Stimulated activated CD4-positive, alpha-beta T cell treated with anti-CD3 and anti-CD28 coated beads, Interleukin-4, amount 100 ng/mL, for 4 hours (primary cell): ENCODE results near the gene ID1.
"Not testable (repeated sequence)": the region's sequence is repeated elsewhere in the genome, so short reads cannot be mapped to it uniquely, and the experiment has no call there.

Experiments
- DNase-seq, 2 experiments: peaks; one replicate each; pipeline ENCODE4 v3.0.0-alpha.2; 2020

Gene ID1

GRCh38 chr20:31573555-31574321 lies 31.4 kb upstream of the ID1 start:
- DNase-seq: no peak

DNA sequence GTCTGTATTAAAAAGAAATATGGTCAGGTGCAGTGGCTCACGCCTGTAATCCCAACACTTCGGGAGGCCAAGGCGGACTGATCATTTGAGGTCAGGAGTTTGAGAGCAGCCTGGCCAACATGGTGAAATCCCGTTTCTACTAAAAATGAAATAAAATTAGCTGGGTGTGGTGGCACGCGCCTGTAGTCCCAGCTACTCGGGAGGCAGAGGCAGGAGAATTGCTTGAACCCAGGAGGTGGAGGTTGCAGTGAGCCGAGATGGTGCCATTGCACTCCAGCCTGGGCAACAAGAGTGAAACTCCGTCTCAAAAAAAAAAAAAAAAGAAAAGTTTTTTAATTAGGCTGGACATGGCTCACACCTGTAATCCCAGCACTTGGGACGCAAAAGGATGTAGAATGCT lies 30.1 kb upstream of the ID1 start:
- not testable (repeated sequence) for DNase-seq

DNA sequence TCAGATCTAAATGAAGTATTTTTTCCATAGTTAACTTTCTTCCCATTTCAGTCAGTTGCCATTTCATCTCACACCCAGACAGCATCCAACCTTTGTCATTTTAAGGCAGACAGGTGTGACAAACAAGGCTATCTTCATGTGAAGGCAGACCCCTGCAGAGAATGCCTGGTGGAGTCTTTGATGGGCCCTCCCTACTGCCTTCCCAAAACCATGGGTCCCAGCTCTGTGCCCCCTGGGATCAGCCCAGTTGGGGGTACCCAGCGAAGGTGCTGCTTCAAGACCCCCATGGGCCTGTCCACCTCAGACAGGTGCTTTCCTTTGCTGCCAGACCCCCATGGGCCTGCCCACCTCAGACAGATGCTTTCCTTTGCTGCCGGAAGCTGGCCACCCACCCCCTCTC lies 28.3 kb upstream of the ID1 start:
- DNase-seq: no peak

GRCh38 chr20:31577194-31577593 lies 27.9 kb upstream of the ID1 start:
- no peak for DNase-seq

DNA sequence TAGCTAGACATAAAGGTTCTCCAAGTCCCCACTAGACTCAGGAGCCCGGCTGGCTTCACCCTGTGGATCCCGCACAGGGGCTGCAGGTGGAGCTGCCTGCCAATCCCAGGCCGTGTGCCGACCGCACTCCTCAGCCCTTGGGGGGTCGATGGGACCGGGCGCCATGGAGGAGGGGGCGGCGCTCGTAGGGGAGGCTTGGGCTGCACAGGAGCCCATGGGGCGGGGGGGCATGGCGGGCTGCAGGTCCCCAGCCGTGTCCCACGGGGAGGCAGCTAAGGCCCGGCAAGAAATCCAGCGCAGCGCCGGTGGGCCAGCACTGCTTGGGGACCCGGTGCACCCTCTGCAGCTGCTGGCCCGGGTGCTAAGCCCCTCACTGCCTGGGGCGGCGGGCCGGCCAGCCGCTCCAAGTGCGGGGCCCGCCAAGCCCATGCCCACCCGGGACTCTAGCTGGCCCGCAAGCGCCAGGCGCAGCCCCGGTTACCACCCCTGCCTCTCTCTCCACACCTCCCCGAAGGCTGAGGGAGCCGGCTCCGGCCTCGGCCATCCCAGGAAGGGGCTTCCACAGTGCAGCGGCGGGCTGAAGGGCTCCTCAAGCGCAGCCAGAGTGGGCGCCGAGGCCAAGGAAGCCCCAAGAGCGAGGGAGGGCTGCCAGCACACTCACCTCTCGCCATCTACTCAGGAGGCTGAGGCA lies 26.5 kb upstream of the ID1 start:
- no peak for DNase-seq

GRCh38 chr20:31579245-31579644 lies 25.8 kb upstream of the ID1 start:
- DNase-seq: no peak

DNA sequence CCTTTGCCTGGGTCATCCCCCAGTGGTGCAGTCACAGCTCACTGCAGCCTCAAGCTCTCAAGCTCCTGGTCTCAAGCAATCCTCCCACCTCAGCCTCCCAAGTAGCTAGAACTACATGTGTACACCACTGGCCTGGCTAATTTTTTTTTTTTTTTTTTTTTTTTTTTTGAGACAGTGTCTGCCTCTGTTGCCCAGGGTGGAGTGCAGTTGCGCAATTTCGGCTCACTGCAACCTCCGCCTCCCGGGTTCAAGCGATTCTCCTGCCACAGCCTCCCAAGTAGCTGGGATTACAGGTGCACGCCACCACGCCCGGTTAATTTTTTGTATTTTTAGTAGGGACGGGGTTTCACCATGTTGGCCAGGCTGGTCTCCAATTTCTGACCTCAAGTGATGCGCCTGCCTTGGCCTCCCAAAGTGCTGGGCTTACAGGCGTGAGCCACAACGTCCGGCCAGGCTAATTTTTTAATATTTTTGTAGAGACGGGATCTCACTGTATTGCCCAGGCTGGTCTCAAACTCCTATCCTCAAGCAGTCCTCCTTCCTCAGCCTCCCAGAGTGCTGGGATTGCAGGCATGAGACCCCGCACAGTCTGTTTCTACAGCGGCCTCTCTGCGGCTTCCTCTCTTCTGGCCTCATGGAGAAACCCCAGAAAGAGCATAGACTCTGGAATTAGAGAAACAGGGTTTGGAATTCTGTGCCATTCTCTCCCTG lies 25.0 kb upstream of the ID1 start:
- DNase-seq: not testable (repeated sequence)

- DNase-seq: no peak
Observed at GRCh38 chr20:31580706-31581105, 24.4 kb upstream of the ID1 start.

DNA sequence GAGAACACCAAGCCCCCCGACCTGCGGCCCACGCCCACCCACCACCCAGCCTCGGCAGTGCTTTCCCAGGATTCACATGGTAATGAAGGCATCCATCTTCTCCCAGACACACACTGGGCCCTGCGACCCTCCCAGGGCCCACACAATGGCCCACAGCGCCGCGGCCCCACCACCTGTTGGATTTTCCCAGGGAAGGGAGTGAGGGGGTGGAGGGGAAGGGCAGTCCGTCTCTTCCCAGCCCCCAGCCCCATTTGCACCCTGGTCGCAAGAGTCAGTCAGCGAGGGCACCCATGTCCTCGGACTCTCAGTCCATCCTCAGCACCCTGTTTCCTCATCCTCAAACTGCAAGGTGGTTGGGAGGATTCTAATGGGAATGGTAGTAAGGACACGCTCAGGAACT lies 23.7 kb upstream of the ID1 start:
- DNase-seq: no peak

- no peak for DNase-seq
Observed at GRCh38 chr20:31587545-31588389, 17.3 kb upstream of the ID1 start.

DNA sequence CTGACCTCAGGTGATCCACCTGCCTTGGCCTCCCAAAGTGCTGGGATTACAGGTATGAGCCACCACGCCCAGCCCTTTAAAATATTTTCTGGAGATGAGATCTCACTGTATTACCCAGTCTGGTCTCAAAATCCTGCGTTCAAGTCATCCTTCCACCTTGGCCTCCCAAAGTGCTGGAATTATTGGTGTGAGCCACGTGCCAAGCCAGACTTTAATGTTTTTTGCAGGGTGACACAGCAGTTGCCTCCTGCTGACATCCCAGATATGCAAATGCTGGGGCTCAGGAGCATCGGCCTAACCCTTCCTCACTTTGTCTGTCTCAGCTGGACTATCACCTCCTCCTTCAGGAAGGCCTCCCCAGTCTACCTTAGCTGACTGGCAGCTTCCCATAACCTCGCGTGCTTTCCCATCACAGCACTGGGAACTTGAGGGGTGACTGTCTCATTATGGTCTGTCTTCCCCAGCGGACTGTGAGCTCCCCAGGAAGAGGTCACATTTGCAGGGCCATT lies 14.3 kb upstream of the ID1 start:
- DNase-seq: no peak

DNA sequence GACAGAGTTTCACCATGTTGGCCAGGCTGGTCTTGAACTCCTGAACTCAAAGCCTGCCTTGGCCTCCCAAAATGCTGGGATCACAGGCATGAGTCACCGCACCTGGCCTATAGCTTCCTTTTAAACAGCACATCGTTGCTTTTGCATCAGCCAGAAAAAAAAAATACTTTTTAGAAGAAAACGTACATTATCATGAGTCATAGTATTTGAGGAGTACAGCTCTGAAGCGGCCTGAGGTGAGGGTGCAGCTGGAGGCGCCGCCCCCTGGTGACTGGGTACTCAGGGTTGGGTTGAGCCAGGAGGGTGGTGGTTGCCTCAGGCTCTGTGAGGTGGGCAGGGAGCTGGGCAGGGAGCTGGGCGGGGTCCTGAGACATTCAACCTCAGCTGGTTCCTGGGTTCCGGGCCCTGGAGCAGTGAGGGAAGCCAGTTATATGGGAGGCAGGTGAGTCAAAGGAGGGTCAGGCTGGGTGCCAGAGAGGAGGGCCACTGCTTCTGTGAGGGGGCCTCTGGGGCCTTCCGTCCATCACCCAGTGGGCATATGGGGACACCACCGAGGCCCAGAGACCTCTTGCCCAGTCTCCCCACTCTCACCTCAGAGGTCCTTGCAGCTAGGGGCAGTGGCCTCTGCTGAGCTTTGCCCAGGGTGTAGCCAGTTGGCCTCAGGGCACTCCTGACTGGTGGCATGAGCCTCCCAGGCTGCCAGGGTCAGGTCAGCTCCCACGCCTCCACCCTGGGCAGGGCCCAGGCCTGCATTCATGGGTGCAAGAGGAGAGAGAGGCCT lies 11.7 kb upstream of the ID1 start:
- no peak for DNase-seq

- no peak for DNase-seq
Observed at GRCh38 chr20:31594002-31594557, 11.0 kb upstream of the ID1 start.

- no peak for DNase-seq
Observed at GRCh38 chr20:31594558-31595379, 10.3 kb upstream of the ID1 start.

DNA sequence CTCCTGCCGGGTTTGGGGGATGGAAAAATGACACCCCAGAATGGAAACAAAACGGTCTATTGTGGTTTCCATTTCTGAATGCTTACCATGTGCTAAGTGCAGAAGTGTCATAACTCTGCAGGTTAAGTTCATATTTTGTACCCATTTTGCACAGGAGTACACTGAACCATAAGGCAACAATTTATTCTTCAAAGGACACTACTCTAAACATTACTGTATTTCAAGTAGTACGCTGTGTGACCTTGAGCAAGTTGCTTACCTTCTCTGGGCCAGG lies 9.8 kb upstream of the ID1 start:
- no peak for DNase-seq

- DNase-seq: no peak
Observed at GRCh38 chr20:31595654-31596411, 9.3 kb upstream of the ID1 start.

DNA sequence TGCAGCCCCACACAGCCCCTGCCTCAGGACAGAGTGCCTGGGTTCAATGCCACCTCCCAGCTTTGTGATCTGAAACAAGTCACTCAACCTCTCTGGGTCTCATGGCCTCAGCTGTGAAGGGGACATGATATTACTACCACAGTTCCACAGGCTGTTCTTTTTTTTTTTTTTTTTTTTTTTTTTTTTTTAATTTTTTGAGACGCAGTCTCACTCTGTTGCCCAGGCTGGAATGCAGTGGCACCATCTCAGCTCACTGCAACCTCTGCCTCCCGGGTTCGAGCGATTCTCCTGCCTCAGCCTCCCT lies 8.7 kb upstream of the ID1 start:
- DNase-seq: not testable (repeated sequence)

DNA sequence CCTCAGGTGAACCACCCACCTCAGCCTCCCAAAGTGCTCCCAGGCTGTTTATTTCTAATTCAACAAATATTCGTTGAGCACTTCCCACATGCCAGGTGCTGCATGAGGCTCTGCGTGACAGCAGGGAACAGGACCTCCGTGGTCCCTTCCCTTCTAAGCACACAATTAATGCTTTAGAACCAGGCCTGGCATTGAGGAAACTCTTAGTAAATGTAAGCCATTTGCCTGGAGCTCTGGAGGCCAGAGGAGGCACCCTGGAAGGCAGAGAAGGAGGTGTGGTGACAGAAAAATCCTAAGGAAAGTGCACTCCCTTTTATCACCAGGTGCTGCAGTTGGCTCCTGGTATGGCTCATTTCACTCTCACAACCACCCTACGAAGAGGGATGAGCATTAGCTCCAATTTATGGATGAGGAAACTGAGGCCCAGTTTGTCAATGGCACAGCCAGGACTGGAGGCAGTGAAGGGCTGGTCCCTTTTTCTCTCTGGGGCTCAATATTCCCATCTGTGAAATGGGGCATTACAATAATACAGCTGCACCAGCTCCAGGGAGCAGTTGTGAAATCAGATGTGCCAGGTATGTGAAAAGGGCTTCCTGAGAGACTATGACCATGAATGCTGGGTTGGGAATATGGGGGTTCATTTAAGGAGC lies 8.1 kb upstream of the ID1 start:
- no peak for DNase-seq

- DNase-seq: no peak
Observed at GRCh38 chr20:31597481-31597855, 7.6 kb upstream of the ID1 start.

DNA sequence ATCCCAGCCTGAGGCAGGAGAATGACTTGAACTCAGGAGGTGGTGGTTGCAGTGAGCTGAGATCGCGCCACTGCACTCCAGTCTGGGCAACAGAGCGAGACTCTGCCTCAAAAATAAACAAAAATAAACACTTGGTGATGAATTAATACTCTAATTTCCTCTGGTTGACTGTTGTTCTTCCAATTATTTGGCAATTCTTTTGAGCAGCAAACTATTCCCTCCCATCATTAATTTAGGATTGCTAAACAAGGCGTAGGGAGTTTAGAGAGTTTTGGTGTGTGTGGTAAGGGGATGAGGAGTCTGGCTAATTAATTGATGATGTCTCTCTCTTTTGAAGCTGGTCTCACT lies 2.7 kb upstream of the ID1 start:
- DNase-seq: no peak
